ENCODE results near the gene KCNH1. TPM values are rescaled to one million over a fixed set of nuclear protein-coding genes. Genes with fewer than 3 reads are reported as not detected.
A peak's percentile ranks its signal among the peaks of the same experiment; 100 is the strongest.

KCNH1 gene
- total and polyA plus RNA-seq, 2 experiments from 2014 or later: 0.71 to 1.8 TPM

DNA sequence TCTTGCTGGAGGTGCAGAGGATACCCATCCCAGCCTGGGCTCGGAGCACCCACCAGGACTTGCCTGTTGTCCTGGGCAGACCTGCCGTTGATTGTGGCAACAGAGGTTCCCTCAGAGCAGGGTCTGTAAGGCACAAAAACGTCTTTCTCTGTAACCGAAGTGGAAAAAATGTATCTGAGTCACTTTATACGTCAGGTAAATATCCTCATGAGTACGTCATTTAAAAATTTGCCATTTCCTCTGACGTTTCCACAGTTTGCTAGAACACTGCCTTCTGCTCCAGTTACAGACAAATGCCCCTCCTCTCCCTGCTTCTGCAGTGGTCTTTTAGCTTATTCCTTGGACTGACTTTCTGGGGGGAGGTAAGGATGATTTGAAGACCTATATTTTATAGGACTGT is 478.4 kb downstream of the KCNH1 start:
- H3K9me2 ChIP-seq (ENCODE audit: insufficient read depth): no peaks in the 10 kb centered on the region
- H3F3A ChIP-seq (ENCODE audit: insufficient read depth): no peaks in the 10 kb centered on the region
- TF ChIP-seq EZH2 (IDR thresholded peaks at IDR 0.05; ENCODE audit: insufficient read depth, poor library complexity, severe bottlenecking) (no peak), EZH2phosphoT487 (IDR thresholded peaks at IDR 0.05; ENCODE audit: insufficient read depth, low read depth) (no peak)
- no peaks in the 10 kb centered on the region for H4K20me1 ChIP-seq (ENCODE audit: insufficient read depth)
- no peak overlapping the region for H3K4me2 ChIP-seq (ENCODE audit: unreplicated experiment)
- in situ Hi-C loops (cut with MboI): no loop called here
- H3K27me3 ChIP-seq (replicated peaks; ENCODE audit: insufficient read depth): no peaks in the 10 kb centered on the region
- no peaks in the 10 kb centered on the region for H3K4me1 ChIP-seq (ENCODE audit: insufficient read depth)
- H3K79me2 ChIP-seq (ENCODE audit: insufficient read depth): no peaks in the 10 kb centered on the region
- H3K4me3 ChIP-seq: no peak overlapping the region
- H3K36me3 ChIP-seq (ENCODE audit: low read depth): no peaks in the 10 kb centered on the region
- no peak for DNase-seq
- H3K27ac ChIP-seq: no peak overlapping the region
- WGBS, 2 experiments (ENCODE audit: low coverage in 1 of 2, low lambda C conversion rate in 2 of 2, missing lambda C conversion rate in 2 of 2): 39 to 46% methylated on average over 6 to 7 of the region's 7 CpGs
- no peak overlapping the region for H2AFZ ChIP-seq
- no peaks in the 10 kb centered on the region for H3K9me3 ChIP-seq (ENCODE audit: low read depth)
- H3K9ac ChIP-seq: no peak overlapping the region

- Histone ChIP-seq H3K9ac (no peak overlapping the region), H3K9me2 (ENCODE audit: insufficient read depth) (no peaks in the 10 kb centered on the region), H4K20me1 (ENCODE audit: insufficient read depth) (no peaks in the 10 kb centered on the region), H3K27me3 (replicated peaks; ENCODE audit: insufficient read depth) (no peaks in the 10 kb centered on the region), H3K36me3 (ENCODE audit: low read depth) (no peaks in the 10 kb centered on the region), H3K27ac (no peak overlapping the region), H2AFZ (no peak overlapping the region), H3K9me3 (ENCODE audit: low read depth) (no peaks in the 10 kb centered on the region), H3K4me3 (no peak overlapping the region), H3K79me2 (ENCODE audit: insufficient read depth) (no peaks in the 10 kb centered on the region), H3K4me2 (ENCODE audit: unreplicated experiment) (no peak overlapping the region), H3K4me1 (ENCODE audit: insufficient read depth) (no peaks in the 10 kb centered on the region), H3F3A (ENCODE audit: insufficient read depth) (no peaks in the 10 kb centered on the region)
- no peak for TF ChIP-seq EZH2 (IDR thresholded peaks at IDR 0.05; ENCODE audit: insufficient read depth, poor library complexity, severe bottlenecking)
- TF ChIP-seq EZH2phosphoT487 (IDR thresholded peaks at IDR 0.05; ENCODE audit: insufficient read depth, low read depth): no peak
- WGBS, 2 experiments (ENCODE audit: low coverage in 1 of 2, low lambda C conversion rate in 2 of 2, missing lambda C conversion rate in 2 of 2): 44 to 47% methylated on average over 7 of the region's 7 CpGs
- peak; percentile 3 for DNase-seq
- in situ Hi-C loops (cut with MboI): no loop called here
Observed at GRCh38 chr1:210654176-210654981, 479.6 kb downstream of the KCNH1 start.

- in situ Hi-C loops (cut with MboI): no loop called here
Observed at GRCh38 chr1:210653771-210654170, 480.2 kb downstream of the KCNH1 start.

DNA sequence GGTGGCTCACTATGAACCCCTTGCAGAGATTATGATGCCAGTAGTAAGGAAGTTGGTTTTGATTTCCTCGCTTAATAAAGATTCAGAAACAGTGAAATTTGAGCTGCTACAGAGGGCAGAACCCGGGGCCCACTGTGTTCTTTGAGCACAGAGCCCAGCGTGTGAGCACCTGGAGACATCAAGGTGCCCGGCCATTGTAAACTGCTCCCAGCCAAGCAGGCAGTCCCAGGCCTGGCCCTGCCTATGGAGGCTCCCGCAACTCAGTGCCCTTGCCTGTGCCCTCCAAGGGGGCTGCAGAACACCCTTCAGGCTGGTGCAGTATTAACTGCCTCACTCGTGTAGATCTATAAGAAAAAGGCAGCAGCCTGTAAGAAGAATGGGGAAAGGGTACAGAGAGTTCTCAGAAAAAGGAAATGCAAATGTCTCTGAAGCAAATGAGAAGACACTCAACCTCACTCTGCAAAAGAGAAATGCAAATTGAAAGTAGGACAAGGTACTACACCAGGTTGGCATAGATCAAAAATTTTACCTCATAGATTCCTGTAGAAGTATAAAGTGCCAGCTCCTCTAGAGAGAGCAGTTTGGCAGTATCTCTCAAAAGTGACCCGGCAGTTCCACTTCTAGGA is 481.5 kb downstream of the KCNH1 start:
- no peaks in the 10 kb centered on the region for H4K20me1 ChIP-seq (ENCODE audit: insufficient read depth)
- H3K9me2 ChIP-seq (ENCODE audit: insufficient read depth): no peaks in the 10 kb centered on the region

More at GRCh38 chr1:210653771-210654170, 480.2 kb downstream of the KCNH1 start:
- Histone ChIP-seq H3F3A (ENCODE audit: insufficient read depth) (no peaks in the 10 kb centered on the region), H3K36me3 (ENCODE audit: low read depth) (no peaks in the 10 kb centered on the region), H3K4me2 (ENCODE audit: unreplicated experiment) (no peak overlapping the region), H3K79me2 (ENCODE audit: insufficient read depth) (no peaks in the 10 kb centered on the region), H3K9me2 (ENCODE audit: insufficient read depth) (no peaks in the 10 kb centered on the region), H3K9me3 (ENCODE audit: low read depth) (no peaks in the 10 kb centered on the region), H3K27ac (no peak overlapping the region), H3K4me3 (no peak overlapping the region), H3K27me3 (replicated peaks; ENCODE audit: insufficient read depth) (no peaks in the 10 kb centered on the region), H4K20me1 (ENCODE audit: insufficient read depth) (no peaks in the 10 kb centered on the region), H2AFZ (no peak overlapping the region), H3K4me1 (ENCODE audit: insufficient read depth) (no peaks in the 10 kb centered on the region), H3K9ac (no peak overlapping the region)
- TF ChIP-seq EZH2 (IDR thresholded peaks at IDR 0.05; ENCODE audit: insufficient read depth, poor library complexity, severe bottlenecking) (no peak), EZH2phosphoT487 (IDR thresholded peaks at IDR 0.05; ENCODE audit: insufficient read depth, low read depth) (no peak)
- DNase-seq: no peak
- WGBS, 2 experiments (ENCODE audit: low coverage in 1 of 2, low lambda C conversion rate in 2 of 2, missing lambda C conversion rate in 2 of 2): 43 to 46% methylated on average over 6 of the region's 6 CpGs

More for the DNA sequence above, 481.5 kb downstream of the KCNH1 start:
- Histone ChIP-seq H3K4me2 (ENCODE audit: unreplicated experiment) (no peak overlapping the region), H3K9ac (no peak overlapping the region), H2AFZ (no peak overlapping the region), H3K4me1 (ENCODE audit: insufficient read depth) (no peaks in the 10 kb centered on the region), H3K27me3 (replicated peaks; ENCODE audit: insufficient read depth) (no peaks in the 10 kb centered on the region), H3K79me2 (ENCODE audit: insufficient read depth) (no peaks in the 10 kb centered on the region), H3F3A (ENCODE audit: insufficient read depth) (no peaks in the 10 kb centered on the region), H3K36me3 (ENCODE audit: low read depth) (no peaks in the 10 kb centered on the region), H3K9me3 (ENCODE audit: low read depth) (no peaks in the 10 kb centered on the region), H3K27ac (no peak overlapping the region), H3K4me3 (no peak overlapping the region)
- DNase-seq: no peak
- 28 to 29% methylated on average over 6 to 7 of the region's 7 CpGs for WGBS, 2 experiments (ENCODE audit: low coverage in 1 of 2, low lambda C conversion rate in 2 of 2, missing lambda C conversion rate in 2 of 2)
- TF ChIP-seq EZH2phosphoT487 (IDR thresholded peaks at IDR 0.05; ENCODE audit: insufficient read depth, low read depth): no peak
- no peak for TF ChIP-seq EZH2 (IDR thresholded peaks at IDR 0.05; ENCODE audit: insufficient read depth, poor library complexity, severe bottlenecking)
- in situ Hi-C loops (cut with MboI): no loop called here

All from GM23248 (cell line).